NCI-H774 (cell line): ENCODE results near the gene PLAAT5.

Source experiments
- DNase-seq: peaks from one replicate; lab custom pipeline; 2025; lab: John Stamatoyannopoulos, UW

PLAAT5 gene

GRCh38 chr11:63512816-63513215, 21.8 kb upstream of the PLAAT5 start:
- DNase-seq: no peak

GRCh38 chr11:63511048-63511748, 20.2 kb upstream of the PLAAT5 start:
- no peak for DNase-seq

GRCh38 chr11:63510360-63511047, 19.5 kb upstream of the PLAAT5 start:
- no peak for DNase-seq

GRCh38 chr11:63508745-63509144, 17.8 kb upstream of the PLAAT5 start:
- no peak for DNase-seq

- no peak for DNase-seq
Observed at GRCh38 chr11:63508009-63508408, 17.0 kb upstream of the PLAAT5 start.

GRCh38 chr11:63507511-63507910, 16.5 kb upstream of the PLAAT5 start:
- DNase-seq: no peak

GRCh38 chr11:63506876-63507275, 15.9 kb upstream of the PLAAT5 start:
- DNase-seq: no peak

- DNase-seq: no peak
Observed at GRCh38 chr11:63505857-63506528, 15.0 kb upstream of the PLAAT5 start, which contains the start of gene LGALS12. LGALS12 (plus strand) TSS chr11:63506084; CDS start chr11:63506459, 375 bp downstream.

GRCh38 chr11:63504933-63505586, 14.1 kb upstream of the PLAAT5 start:
- DNase-seq: no peak

- DNase-seq: no peak
Observed at GRCh38 chr11:63504054-63504453, 13.1 kb upstream of the PLAAT5 start.

- no peak for DNase-seq
Observed at GRCh38 chr11:63503492-63503891, 12.5 kb upstream of the PLAAT5 start.

GRCh38 chr11:63502252-63502820, 11.4 kb upstream of the PLAAT5 start:
- no peak for DNase-seq

- no peak for DNase-seq
Observed at GRCh38 chr11:63501236-63501635, 10.3 kb upstream of the PLAAT5 start.

- DNase-seq: no peak
Observed at GRCh38 chr11:63499874-63500273, 8.9 kb upstream of the PLAAT5 start.

- no peak for DNase-seq
Observed at GRCh38 chr11:63494975-63495374, 4.0 kb upstream of the PLAAT5 start.

GRCh38 chr11:63493127-63493526, 2.2 kb upstream of the PLAAT5 start:
- DNase-seq: no peak

- DNase-seq: no peak
Observed at GRCh38 chr11:63492441-63492840, 1.5 kb upstream of the PLAAT5 start.

GRCh38 chr11:63491636-63492372, 837 bp upstream of the PLAAT5 start:
- no peak for DNase-seq

- DNase-seq: no peak
Observed at GRCh38 chr11:63491240-63491587, 247 bp upstream of the PLAAT5 start.

GRCh38 chr11:63489879-63490278, 1.1 kb downstream of the PLAAT5 start:
- DNase-seq: no peak

- DNase-seq: no peak
Observed at GRCh38 chr11:63488789-63489188, 2.2 kb downstream of the PLAAT5 start.

GRCh38 chr11:63485777-63486176, 5.2 kb downstream of the PLAAT5 start:
- DNase-seq: no peak
